Astrocyte (in vitro differentiated cells and primary cell): ENCODE measurements around the gene COX20.

Source experiments
- CTCF ChIP-seq: IDR thresholded peaks from 2 replicates; pipeline ENCODE4 v1.5.1; 2011; ENCODE audit warnings: low read depth, mild to moderate bottlenecking, inconsistent platforms, low read length, moderate library complexity; ENCODE audit not compliant: insufficient read depth
- EZH2 ChIP-seq: IDR thresholded peaks from 2 replicates; pipeline ENCODE4 v1.6.1; 2012; ENCODE audit warnings: mild to moderate bottlenecking, low read length, inconsistent platforms; ENCODE audit not compliant: insufficient read depth

GRCh38 chr1:244788493-244789275 lies 46.8 kb upstream of the COX20 start:
- no peak for TF ChIP-seq EZH2
- TF ChIP-seq CTCF = no peak
